HCT116 (cell line): ENCODE results near the gene CTNNA2. TPM values are rescaled to one million over a fixed set of nuclear protein-coding genes. Genes with fewer than 3 reads are reported as not detected.

Experiments used
- ATAC-seq: fragments of 200-7000 bp; cut with Tn5 transposase; 2 replicates; pipeline ENCODE4 v1.9.1; 2020; ENCODE audit warnings: mild to moderate bottlenecking, moderate library complexity
- BruUV-seq: library from RNA; stranded (reverse); fragments of 400-500 nt; replicated peaks from 2 replicates; lab custom pipeline; 2021; lab: Mats Ljungman, UMichigan
- CTCF ChIA-PET: fragments of 300-600 bp; sonication (Branson Sonifier 250); formaldehyde crosslinking; loops from one replicate; lab custom pipeline; 2021; ENCODE audit warnings: antibody characterized with exemption; lab: Charles Lee
- POLR2A ChIA-PET: fragments of 300-600, 350-600 bp; sonication (Branson Sonifier 250); formaldehyde crosslinking; loops from one replicate; lab custom pipeline; 2021; ENCODE audit warnings: antibody characterized with exemption; lab: Charles Lee
- RAD21 ChIA-PET, 2 experiments: fragments of 300-600 bp; sonication (Branson Sonifier 250); formaldehyde crosslinking; loops; one replicate each; lab custom pipeline; 2023; ENCODE audit warnings: low total read pairs in 2 of 2; ENCODE audit not compliant: uncharacterized antibody in 2 of 2, unreplicated experiment in 2 of 2, low non-redundant PET in 1 of 2; lab: Charles Lee
- DNase-seq: peaks from one replicate; pipeline ENCODE4 v3.0.0-alpha.2; 2010; ENCODE audit warnings: low read depth, low spot score
- H2AFZ ChIP-seq: fragments of 200-600 bp; shearing (Covaris generic), sonication (generic); 2 replicates; pipeline ENCODE4 v1.6.1; 2017; ENCODE audit warnings: low read depth, mixed run types, mixed read lengths, antibody characterized with exemption, low read length; ENCODE audit not compliant: poor library complexity, severe bottlenecking
- H3K27ac ChIP-seq: 2 replicates; pipeline ENCODE4 v1.5.1; 2012; ENCODE audit warnings: low read depth, low read length
- H3K27me3 ChIP-seq: fragments of 200-600 bp; sonication (generic); 2 replicates; pipeline ENCODE4 v1.6.1; 2016; ENCODE audit warnings: mixed run types, low read length, mixed read lengths; ENCODE audit not compliant: insufficient read depth
- H3K36me3 ChIP-seq, 2 experiments: fragments of 200-500 bp in 1 of 2; fragments of 200-600 bp in 1 of 2; sonication (Bioruptor generic) in 1 of 2; sonication (generic) in 1 of 2; 2 replicates each; pipeline versions ENCODE4 v1.5.1 to v1.6.1; 2014 to 2016; ENCODE audit warnings: low read length in 2 of 2, inconsistent platforms in 1 of 2, mixed read lengths in 1 of 2, mixed run types in 1 of 2; ENCODE audit not compliant: insufficient read depth in 2 of 2, control insufficient read depth in 1 of 2
- H3K4me1 ChIP-seq, 2 experiments: fragments of 200-600 bp in 1 of 2; sonication (generic) in 1 of 2; 2 replicates each; pipeline versions ENCODE4 v1.5.1 to v1.6.1; 2012 to 2017; ENCODE audit warnings: low read length in 2 of 2, inconsistent platforms in 1 of 2, mild to moderate bottlenecking in 1 of 2, mixed read lengths in 1 of 2, mixed run types in 1 of 2, moderate library complexity in 1 of 2; ENCODE audit not compliant: insufficient read depth in 2 of 2, control insufficient read depth in 1 of 2
- H3K4me2 ChIP-seq: fragments of 200-600 bp; sonication (generic); 2 replicates; pipeline ENCODE4 v1.6.1; 2017; ENCODE audit warnings: mixed run types, low read length, mixed read lengths
- H3K4me3 ChIP-seq, 2 experiments: fragments of 200-600 bp in 1 of 2; sonication (generic) in 1 of 2; replicated peaks in 1 of 2; 2 replicates each; pipeline ENCODE4 v1.5.1; 2011 to 2016; ENCODE audit warnings: low read length in 2 of 2, control low read depth in 1 of 2, low read depth in 1 of 2, mild to moderate bottlenecking in 1 of 2, mixed read lengths in 1 of 2, mixed run types in 1 of 2
- H3K79me2 ChIP-seq: fragments of 200-600 bp; sonication (generic); 2 replicates; pipeline ENCODE4 v1.6.1; 2017; ENCODE audit warnings: mild to moderate bottlenecking, mixed run types, low read length, moderate library complexity, mixed read lengths; ENCODE audit not compliant: insufficient read depth
- H3K9ac ChIP-seq: fragments of 200-600 bp; sonication (generic); 2 replicates; pipeline ENCODE4 v1.6.1; 2016; ENCODE audit warnings: low read length, mixed read lengths
- H3K9me2 ChIP-seq: fragments of 200-600 bp; sonication (generic), shearing (Covaris generic); 2 replicates; pipeline ENCODE4 v1.6.1; 2017; ENCODE audit warnings: mixed run types, mild to moderate bottlenecking, moderate library complexity; ENCODE audit not compliant: insufficient read depth
- H3K9me3 ChIP-seq, 2 experiments: fragments of 200-500 bp in 1 of 2; fragments of 200-600 bp in 1 of 2; sonication (Bioruptor generic) in 1 of 2; sonication (generic) in 1 of 2; 2 replicates each; pipeline ENCODE4 v1.6.1; 2014 to 2017; ENCODE audit warnings: low read length in 2 of 2, mixed read lengths in 2 of 2, inconsistent platforms in 1 of 2, low read depth in 1 of 2, mild to moderate bottlenecking in 1 of 2, mixed run types in 1 of 2, moderate library complexity in 1 of 2; ENCODE audit not compliant: control insufficient read depth in 1 of 2, insufficient read depth in 1 of 2
- H4K20me1 ChIP-seq: fragments of 200-600 bp; sonication (generic), shearing (Covaris generic); 2 replicates; pipeline ENCODE4 v1.6.1; 2017; ENCODE audit warnings: mixed run types, mild to moderate bottlenecking, moderate library complexity; ENCODE audit not compliant: insufficient read depth
- CBX3 ChIP-seq: IDR thresholded peaks from 2 replicates; pipeline ENCODE4 v1.6.1; 2012; ENCODE audit warnings: low read depth
- CEBPB ChIP-seq: IDR thresholded peaks from 2 replicates; pipeline ENCODE4 v1.6.1; 2012; ENCODE audit warnings: low read depth
- ELF1 ChIP-seq: IDR thresholded peaks from 2 replicates; pipeline ENCODE4 v1.6.1; 2012; ENCODE audit warnings: low read depth, borderline replicate concordance
- EZH2phosphoT487 ChIP-seq: fragments of 200-600 bp; IDR thresholded peaks from 2 replicates; pipeline ENCODE4 v1.6.1; 2018; ENCODE audit warnings: antibody characterized with exemption, borderline replicate concordance
- JUND ChIP-seq: IDR thresholded peaks from 2 replicates; pipeline ENCODE4 v1.6.1; 2012
- POLR2A ChIP-seq: IDR thresholded peaks from 2 replicates; pipeline ENCODE4 v1.7.0; 2011; ENCODE audit warnings: borderline replicate concordance; ENCODE audit not compliant: insufficient read depth, insufficient read length; ENCODE audit errors: extremely low read depth
- POLR2AphosphoS5 ChIP-seq: IDR thresholded peaks from 2 replicates; pipeline ENCODE4 v1.6.1; 2011; ENCODE audit warnings: mild to moderate bottlenecking, low read depth, low read length, moderate library complexity
- RAD21 ChIP-seq: IDR thresholded peaks from 2 replicates; pipeline ENCODE4 v1.6.1; 2012; ENCODE audit warnings: low read depth, mild to moderate bottlenecking
- SIN3A ChIP-seq: IDR thresholded peaks from 2 replicates; pipeline ENCODE4 v1.6.1; 2012; ENCODE audit warnings: low read depth
- SRF ChIP-seq: IDR thresholded peaks from 2 replicates; pipeline ENCODE4 v1.6.1; 2012; ENCODE audit warnings: low read depth
- TCF7L2 ChIP-seq: IDR thresholded peaks from 2 replicates; pipeline ENCODE4 v1.7.0; 2011; ENCODE audit warnings: borderline replicate concordance, inconsistent platforms; ENCODE audit not compliant: insufficient read depth, insufficient read length; ENCODE audit errors: extremely low read depth
- YY1 ChIP-seq: IDR thresholded peaks from 2 replicates; pipeline ENCODE4 v1.6.1; 2011; ENCODE audit warnings: low read length, low read depth, moderate library complexity, mild to moderate bottlenecking; ENCODE audit not compliant: insufficient replicate concordance; ENCODE audit errors: extremely low read depth
- ZFX ChIP-seq: fragments of 450-650 bp; IDR thresholded peaks from 2 replicates; pipeline ENCODE4 v1.6.1; 2017
- ZNF274 ChIP-seq: fragments of 200-500 bp; sonication (Bioruptor generic); IDR thresholded peaks from 2 replicates; pipeline ENCODE4 v1.6.1; 2014; ENCODE audit warnings: mild to moderate bottlenecking, low read depth, low read length, inconsistent platforms
- intact Hi-C: fragments of 100-400 bp; cut with micrococcal nuclease; formaldehyde crosslinking; loops from 2 replicates; pipeline ENCODE4 v1.10.0; 2022
- total RNA-seq: library from RNA; stranded (reverse); gene quantifications from one replicate; pipeline ENCODE4 v1.2.1, GENCODE V29; 2021; ENCODE audit not compliant: unreplicated experiment
- TF ChIP-seq, protein P1 (sequence below): IDR thresholded peaks from 2 replicates; pipeline ENCODE4 v1.6.1; 2012
- TF ChIP-seq, protein P2 (sequence below): IDR thresholded peaks from 2 replicates; pipeline ENCODE4 v1.6.1; 2012; ENCODE audit warnings: low read depth
- TF ChIP-seq, protein P3 (sequence below), 3 experiments: fragments of 200-600 bp in 1 of 3; sonication (generic) in 1 of 3; IDR thresholded peaks in 2 of 3; conservative IDR thresholded peaks in 1 of 3; 2 replicates each; pipeline ENCODE4 v1.5.1; 2012 to 2017; ENCODE audit warnings: low read depth in 2 of 3, low read length in 2 of 3, antibody characterized with exemption in 1 of 3, borderline replicate concordance in 1 of 3, control low read depth in 1 of 3, mild to moderate bottlenecking in 1 of 3, mixed read lengths in 1 of 3, mixed run types in 1 of 3, moderate library complexity in 1 of 3; ENCODE audit not compliant: insufficient read depth in 1 of 3
- TF ChIP-seq, protein P4 (sequence below): IDR thresholded peaks from 2 replicates; pipeline ENCODE4 v1.6.1; 2012

Gene CTNNA2
- total RNA-seq, 1 experiment from 2014 or later: not detected

DNA sequence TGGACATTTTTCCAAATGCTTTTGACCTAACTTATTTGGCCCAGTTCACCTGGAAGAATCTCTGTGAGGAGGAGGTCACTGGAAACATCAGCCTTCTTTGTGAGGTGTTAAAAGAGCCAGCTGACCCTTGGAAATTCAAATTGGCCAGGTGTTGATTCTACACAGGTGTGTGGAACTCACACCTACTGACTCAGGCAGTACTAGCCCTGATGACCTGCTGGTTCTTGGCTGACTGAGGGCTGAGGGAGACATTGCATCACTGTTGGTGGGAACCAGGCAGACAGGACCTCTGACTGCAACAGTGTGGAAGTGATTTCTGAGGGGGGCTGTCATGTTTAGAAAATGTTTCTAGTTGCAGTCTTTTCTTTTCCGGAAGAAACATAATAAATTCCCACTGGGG is 1033.9 kb downstream of the CTNNA2 start:
- ChIA-PET CTCF (no interaction called here), POLR2A (no interaction called here), RAD21 (no interaction called here)
- Histone ChIP-seq H3K4me3 (no peak overlapping the region), H4K20me1 (no peaks in the 10 kb centered on the region), H3K4me2 (no peak overlapping the region), H3K27ac (no peak overlapping the region), H3K9me3 (peaks cover 9 to 12% of the 10 kb centered on the region in 2 experiments; a peak in 2 of 4 replicates), H3K79me2 (no peaks in the 10 kb centered on the region), H3K9ac (no peak overlapping the region), H3K4me1 (no peaks in the 10 kb centered on the region), H3K36me3 (no peaks in the 10 kb centered on the region), H3K27me3 (no peaks in the 10 kb centered on the region), H2AFZ (no peak overlapping the region), H3K9me2 (no peaks in the 10 kb centered on the region)
- intact Hi-C loops: no loop called here
- DNase-seq: no peak
- ATAC-seq: no peak
- TF ChIP-seq CEBPB (no peak), ZFX (no peak), ZNF274 (no peak), CBX3 (no peak), SIN3A (no peak), YY1 (no peak), TCF7L2 (no peak), POLR2A (no peak), EZH2phosphoT487 (no peak), SRF (no peak), POLR2AphosphoS5 (no peak), ELF1 (no peak), RAD21 (no peak), JUND (no peak)
- TF ChIP-seq, protein P1, sequence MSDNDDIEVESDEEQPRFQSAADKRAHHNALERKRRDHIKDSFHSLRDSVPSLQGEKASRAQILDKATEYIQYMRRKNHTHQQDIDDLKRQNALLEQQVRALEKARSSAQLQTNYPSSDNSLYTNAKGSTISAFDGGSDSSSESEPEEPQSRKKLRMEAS: no peak
- TF ChIP-seq, protein P2, sequence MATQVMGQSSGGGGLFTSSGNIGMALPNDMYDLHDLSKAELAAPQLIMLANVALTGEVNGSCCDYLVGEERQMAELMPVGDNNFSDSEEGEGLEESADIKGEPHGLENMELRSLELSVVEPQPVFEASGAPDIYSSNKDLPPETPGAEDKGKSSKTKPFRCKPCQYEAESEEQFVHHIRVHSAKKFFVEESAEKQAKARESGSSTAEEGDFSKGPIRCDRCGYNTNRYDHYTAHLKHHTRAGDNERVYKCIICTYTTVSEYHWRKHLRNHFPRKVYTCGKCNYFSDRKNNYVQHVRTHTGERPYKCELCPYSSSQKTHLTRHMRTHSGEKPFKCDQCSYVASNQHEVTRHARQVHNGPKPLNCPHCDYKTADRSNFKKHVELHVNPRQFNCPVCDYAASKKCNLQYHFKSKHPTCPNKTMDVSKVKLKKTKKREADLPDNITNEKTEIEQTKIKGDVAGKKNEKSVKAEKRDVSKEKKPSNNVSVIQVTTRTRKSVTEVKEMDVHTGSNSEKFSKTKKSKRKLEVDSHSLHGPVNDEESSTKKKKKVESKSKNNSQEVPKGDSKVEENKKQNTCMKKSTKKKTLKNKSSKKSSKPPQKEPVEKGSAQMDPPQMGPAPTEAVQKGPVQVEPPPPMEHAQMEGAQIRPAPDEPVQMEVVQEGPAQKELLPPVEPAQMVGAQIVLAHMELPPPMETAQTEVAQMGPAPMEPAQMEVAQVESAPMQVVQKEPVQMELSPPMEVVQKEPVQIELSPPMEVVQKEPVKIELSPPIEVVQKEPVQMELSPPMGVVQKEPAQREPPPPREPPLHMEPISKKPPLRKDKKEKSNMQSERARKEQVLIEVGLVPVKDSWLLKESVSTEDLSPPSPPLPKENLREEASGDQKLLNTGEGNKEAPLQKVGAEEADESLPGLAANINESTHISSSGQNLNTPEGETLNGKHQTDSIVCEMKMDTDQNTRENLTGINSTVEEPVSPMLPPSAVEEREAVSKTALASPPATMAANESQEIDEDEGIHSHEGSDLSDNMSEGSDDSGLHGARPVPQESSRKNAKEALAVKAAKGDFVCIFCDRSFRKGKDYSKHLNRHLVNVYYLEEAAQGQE: no peak
- TF ChIP-seq, protein P3, sequence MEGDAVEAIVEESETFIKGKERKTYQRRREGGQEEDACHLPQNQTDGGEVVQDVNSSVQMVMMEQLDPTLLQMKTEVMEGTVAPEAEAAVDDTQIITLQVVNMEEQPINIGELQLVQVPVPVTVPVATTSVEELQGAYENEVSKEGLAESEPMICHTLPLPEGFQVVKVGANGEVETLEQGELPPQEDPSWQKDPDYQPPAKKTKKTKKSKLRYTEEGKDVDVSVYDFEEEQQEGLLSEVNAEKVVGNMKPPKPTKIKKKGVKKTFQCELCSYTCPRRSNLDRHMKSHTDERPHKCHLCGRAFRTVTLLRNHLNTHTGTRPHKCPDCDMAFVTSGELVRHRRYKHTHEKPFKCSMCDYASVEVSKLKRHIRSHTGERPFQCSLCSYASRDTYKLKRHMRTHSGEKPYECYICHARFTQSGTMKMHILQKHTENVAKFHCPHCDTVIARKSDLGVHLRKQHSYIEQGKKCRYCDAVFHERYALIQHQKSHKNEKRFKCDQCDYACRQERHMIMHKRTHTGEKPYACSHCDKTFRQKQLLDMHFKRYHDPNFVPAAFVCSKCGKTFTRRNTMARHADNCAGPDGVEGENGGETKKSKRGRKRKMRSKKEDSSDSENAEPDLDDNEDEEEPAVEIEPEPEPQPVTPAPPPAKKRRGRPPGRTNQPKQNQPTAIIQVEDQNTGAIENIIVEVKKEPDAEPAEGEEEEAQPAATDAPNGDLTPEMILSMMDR (IDR thresholded peaks at IDR 0.05 in 2 of 3, conservative IDR thresholded peaks at IDR 0.05 in 1 of 3; ENCODE audit: borderline replicate concordance in 1 of 3, insufficient read depth in 1 of 3, low read depth in 2 of 3, low read length in 2 of 3): no peak
- TF ChIP-seq, protein P4, sequence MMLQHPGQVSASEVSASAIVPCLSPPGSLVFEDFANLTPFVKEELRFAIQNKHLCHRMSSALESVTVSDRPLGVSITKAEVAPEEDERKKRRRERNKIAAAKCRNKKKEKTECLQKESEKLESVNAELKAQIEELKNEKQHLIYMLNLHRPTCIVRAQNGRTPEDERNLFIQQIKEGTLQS: no peak
- no TSS peak for BruUV-seq
